K562 treated with DMSO at 1 percent for 4 hours (cell line): Measurements from ENCODE around the gene CHI3L2. TPM values are rescaled to one million over a fixed set of nuclear protein-coding genes. Genes with fewer than 3 reads are reported as not detected.

Experiments
- total RNA-seq: library from RNA; unstranded; fragments of 300-600 nt; gene quantifications from 2 replicates; pipeline ENCODE4 v1.2.3, GENCODE V29; 2022; ENCODE audit not compliant: insufficient read depth

Gene CHI3L2
- total RNA-seq, result not detected in 2 replicates

GRCh38 chr1:111227434-111227833, at the start of gene CHI3L2:
Gene CHI3L2, plus strand, starts transcription at chr1:111227713. Its CDS starts 17 bp downstream, at chr1:111227730.

GRCh38 chr1:111199881-111200801, 27.4 kb upstream of the CHI3L2 start, which contains the start of gene DENND2D:
Gene DENND2D, minus strand, starts transcription at chr1:111200646. Its CDS starts 187 bp downstream, at chr1:111200459.

GRCh38 chr1:111290630-111291029, 63.1 kb downstream of the CHI3L2 start, which contains the start of gene CHIA:
Gene CHIA, plus strand, starts transcription at chr1:111290851. Its CDS starts 19,617 bp downstream, at chr1:111310468.

Other genes with a start within 250 kb of the CHI3L2 start
- 72.8 and 78.0 TPM in 2 replicates for gene DRAM2, start 87.6 kb upstream of the CHI3L2 start, total RNA-seq
- gene CEPT1, start 87.5 kb upstream of the CHI3L2 start, total RNA-seq, result 15.0 and 23.8 TPM in 2 replicates
- not detected in 2 replicates for gene DENND2D, start 27.1 kb upstream of the CHI3L2 start, total RNA-seq
- not detected in 2 replicates for gene CHIA, start 63.1 kb downstream of the CHI3L2 start, total RNA-seq
- 1.5 and 2.2 TPM in 2 replicates for gene OVGP1, start 200.0 kb downstream of the CHI3L2 start, total RNA-seq
- 21.5 and 28.2 TPM in 2 replicates for gene WDR77, start 221.5 kb downstream of the CHI3L2 start, total RNA-seq
- gene ATP5PB, start 221.8 kb downstream of the CHI3L2 start, total RNA-seq, result 212 and 226 TPM in 2 replicates
- gene C1orf162, start 246.3 kb downstream of the CHI3L2 start, total RNA-seq, result 6.8 and 7.8 TPM in 2 replicates